HG02970 (cell line): Measurements from ENCODE around the gene MDFI.

Experiments
- ATAC-seq: cut with Tn5 transposase; IDR thresholded peaks from one replicate; pipeline ENCODE4 v1.9.1; 2021; ENCODE audit warnings: mild to moderate bottlenecking, moderate library complexity, moderate number of reproducible peaks; ENCODE audit not compliant: unreplicated experiment, low FRiP score

Gene MDFI

DNA sequence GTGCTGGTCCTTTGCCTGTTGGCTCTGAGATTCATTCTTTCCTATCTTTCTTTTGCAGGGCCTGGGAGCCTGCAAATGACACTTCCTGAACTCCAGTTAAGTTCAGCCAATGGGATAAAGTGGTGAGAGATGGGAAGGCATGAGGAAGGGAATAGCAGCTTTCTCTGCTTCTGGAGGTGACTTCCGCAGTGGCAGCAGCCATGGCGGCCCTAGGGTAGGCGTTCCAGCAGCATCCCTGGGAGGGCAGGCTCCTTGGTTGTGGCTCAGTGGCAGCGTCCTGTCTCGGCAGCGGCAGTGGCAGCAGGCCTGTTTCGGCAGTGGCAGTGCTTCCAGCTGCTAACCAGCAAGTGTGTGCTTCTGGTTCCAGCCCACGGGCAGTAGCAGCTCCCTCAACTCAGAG lies 7.3 kb upstream of the MDFI start:
- ATAC-seq, result no peak

DNA sequence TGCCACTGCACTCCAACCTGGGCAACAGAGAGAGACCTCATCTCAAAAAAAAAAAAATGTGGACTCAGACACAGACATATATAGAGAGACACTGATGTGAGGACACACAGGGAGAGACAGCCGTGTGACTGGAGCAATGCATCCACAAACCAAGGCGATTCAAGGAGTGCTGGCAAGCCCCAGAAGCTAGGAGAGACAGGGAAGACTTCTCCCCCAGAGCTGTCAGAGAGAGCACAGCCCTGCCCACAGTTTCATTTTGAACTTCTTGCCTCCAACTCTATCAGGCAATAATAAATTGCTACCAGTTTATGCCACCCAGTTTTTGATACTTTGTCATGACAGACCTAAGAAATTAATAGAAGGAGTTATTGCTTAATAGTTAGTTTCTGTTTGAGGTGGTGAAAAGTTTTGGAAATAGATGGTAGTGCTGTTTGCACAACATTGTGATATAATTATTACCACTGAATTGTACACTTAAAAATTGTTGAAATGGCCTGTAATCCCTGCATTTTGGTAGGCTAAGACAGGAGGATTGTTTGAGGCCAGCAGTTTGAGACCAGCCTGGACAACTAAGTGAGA lies 5.1 kb upstream of the MDFI start:
- ATAC-seq, result no peak

DNA sequence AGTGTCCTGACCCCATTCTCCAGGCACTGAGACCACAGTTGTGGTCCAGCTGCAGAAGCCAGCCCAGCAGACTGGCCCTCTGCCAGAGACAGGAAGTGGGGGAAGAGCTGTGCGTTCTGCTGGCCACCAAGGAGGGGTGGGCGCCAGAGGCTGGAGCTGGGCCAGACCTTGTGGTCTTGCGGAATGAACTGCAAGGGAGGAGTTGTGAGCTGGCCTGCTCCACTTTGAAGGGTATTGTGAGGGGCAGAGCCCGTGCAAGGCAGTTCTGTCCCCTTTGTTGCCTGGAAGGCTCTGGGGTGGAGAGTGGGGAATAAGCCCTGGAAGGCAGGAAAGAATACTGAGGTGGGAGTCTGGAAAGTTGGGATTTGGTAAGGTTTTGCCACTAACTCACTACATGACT lies 3.6 kb upstream of the MDFI start:
- ATAC-seq, result no peak

DNA sequence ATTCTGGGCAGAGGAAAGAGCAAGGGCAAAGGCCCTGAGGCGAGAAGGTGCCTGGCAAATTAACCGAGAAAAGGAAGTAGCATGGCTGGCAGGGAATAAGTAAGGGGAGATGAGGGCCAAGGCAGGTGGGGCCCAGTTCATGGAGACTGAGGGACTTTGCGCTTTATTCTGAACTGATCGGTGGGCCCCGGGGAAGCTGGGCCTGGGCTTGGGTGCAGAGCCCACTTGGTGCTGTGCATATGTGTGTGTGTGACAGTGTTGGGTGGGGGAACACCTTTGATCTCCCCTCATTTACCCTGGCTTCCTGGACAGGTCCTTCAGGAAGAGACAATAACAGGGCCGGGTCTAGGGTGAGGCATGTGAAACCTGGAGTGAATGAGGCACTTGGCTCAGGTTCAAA lies 2.9 kb upstream of the MDFI start:
- ATAC-seq, result no peak

DNA sequence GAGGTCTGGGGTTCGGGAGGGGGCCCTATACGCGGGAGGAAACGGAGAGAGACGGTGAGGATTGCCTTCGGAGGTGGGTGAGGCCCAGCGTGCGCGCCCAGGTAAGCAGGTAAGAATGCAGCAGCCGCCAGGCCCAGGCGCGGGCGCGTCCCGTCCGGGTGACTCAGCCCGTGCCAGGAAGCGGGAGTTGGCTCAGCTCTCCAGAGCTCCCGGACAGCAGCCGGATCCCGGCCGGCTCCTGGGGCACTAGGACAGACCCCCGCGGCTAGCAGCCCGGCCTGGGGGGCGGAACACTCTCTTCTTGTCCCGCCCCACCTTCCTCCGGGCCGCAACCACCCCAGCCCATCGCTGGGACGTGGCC lies 1.5 kb upstream of the MDFI start:
- ATAC-seq, result no peak

DNA sequence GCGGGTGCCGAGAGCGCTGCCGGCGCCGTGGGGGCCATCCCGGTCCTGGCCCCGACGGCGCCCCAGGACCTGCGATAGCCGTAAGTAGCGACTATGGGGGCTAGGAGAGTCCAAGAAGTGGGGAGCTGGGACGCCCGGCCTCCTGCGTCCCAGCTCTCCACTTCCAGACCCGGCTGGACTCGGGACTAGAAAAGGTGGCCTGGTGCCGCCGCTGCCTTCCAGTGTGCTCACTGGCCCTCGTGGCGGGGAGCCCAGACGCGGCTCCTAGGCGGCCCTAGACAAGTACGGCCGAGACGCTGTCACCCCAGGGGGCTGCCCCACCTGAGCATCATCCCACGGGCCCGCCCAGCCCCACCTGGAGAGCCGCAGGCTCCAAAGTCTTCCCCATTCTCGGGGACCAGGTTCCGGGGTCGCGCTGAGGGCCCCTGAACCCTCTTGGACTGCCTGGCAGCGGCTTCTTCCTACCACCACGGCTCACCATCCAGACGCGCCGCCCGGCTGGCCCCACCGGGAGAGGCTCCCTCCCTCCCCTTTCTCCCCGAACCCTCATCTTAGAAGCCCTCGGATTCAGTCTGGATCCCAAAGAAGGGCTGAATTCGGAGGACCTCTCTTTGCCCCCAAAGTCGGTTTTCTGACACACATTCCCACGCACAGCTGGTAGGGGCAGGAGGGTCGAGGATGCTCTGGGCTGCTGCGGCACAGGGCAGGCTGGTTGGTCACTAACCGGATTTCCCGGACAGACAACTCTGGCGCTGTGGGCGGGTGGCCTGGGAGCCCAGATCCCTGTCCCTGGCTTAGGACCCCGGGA lies 870 bp upstream of the MDFI start:
- ATAC-seq, result no peak

DNA sequence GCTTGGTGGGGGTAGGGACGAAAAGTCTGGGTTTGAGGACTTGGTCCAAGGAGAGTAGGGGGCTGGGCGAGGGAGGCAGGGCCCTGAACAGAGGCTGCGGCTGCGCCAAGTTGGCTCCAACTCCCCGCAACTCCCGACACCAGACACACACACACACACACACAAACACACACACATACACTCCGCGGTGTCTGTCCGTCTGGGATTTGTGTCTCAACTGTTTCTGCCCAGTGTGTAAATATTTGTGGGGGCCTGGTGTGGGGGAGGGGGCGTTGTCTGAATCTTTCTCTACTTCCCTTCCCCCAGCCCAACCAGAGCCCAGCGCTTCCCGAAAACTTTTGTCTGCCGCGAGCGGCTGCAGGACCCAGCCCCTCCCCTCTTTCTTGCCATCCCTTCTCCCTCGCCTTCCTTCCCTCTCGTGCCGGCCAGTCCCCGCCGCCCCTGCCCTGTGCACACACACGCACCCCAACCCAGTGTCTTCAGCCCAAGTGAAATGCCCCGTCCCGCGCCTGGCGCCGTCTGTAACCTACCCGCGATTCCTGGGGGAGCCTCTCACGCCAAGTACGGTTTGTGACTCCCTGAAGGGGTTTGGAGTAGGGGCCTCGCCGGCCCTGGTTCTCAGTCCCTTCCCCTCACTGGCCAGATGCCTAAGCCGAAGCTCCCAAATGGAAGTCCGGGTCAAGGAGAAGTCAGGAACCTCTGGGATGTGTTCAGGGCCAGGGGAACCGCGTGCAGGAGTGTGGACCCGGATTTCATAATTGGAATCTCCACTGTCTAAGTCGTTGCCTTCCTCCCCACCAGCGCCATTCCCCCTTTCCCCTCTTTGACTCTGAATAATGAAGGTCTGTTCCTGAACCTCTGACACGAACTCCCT lies 904 bp downstream of the MDFI start:
- ATAC-seq, result no peak

DNA sequence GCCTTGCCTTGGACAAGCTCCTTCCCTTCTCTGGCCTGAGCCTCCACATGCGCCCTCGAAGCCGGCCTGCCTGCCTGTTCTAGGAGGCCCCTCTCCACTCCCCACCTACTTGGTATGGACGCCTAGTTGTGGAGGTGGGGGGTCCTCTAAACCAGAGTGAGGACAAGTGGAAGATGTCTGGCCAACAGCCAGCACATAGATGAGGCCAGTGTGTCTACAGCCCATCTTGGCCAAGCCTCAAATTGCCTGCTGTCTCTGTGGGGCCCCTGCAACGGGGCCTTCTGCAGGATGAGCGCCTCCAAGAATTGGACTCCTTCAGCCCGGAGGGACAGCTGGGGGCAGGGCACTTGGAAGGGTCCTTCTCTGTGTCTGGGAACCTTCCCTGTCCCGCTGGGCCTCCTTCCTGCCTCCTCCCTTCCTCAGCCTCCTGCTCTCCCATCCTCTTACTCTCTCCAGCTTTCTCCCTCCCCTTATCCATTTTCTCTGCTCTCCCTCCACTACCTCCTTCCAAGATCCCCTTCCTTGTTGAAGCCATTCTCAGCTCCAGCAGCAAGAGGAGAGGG lies 1.6 kb downstream of the MDFI start:
- no peak for ATAC-seq

DNA sequence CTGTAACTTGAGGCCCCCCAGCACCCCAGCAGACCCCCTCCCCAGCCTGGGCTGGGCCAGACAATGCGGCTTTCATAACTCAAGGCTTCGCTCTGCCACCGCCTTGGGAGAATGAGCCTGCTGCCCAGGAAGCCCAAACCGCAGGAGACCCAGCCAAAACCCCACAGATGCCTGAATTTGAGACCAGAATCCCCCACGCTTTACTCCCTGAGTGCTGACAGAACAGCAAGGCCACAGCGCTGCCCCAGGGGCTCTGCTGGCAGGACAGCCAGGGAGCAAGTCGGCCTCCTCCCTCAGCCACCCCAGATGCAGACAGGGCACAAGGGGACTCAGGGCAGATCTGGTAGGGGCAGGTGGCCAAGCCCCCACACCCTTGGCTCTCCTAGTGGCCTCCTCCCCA lies 2.2 kb downstream of the MDFI start:
- no peak for ATAC-seq

DNA sequence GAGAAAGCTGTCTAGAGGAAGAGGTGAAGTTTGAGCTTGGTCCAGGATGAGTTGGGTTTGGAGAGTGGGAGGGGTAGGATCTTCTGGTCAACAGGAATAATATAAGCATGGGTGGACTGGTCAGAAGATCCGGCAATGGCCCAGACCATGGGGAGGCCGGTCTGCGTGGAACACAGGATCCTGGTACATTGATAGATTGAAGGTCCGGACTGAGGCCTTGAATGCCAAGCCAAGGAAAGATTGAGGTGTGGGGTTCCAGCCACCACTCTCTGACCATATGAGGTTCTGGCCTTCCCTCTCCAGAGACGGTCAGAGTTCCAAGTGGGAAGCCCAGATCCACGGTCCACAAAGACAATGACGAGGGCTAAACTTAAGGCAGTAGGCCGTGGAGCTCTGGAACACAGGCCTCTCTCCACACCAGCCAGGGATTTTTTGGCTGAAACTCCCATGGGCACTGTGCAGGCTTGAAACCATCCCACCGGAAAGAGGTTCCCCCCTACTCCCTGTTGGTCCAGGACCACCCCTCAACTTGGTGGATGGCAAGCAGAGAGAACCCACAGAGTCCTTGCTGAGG lies 3.2 kb downstream of the MDFI start:
- ATAC-seq, result no peak

DNA sequence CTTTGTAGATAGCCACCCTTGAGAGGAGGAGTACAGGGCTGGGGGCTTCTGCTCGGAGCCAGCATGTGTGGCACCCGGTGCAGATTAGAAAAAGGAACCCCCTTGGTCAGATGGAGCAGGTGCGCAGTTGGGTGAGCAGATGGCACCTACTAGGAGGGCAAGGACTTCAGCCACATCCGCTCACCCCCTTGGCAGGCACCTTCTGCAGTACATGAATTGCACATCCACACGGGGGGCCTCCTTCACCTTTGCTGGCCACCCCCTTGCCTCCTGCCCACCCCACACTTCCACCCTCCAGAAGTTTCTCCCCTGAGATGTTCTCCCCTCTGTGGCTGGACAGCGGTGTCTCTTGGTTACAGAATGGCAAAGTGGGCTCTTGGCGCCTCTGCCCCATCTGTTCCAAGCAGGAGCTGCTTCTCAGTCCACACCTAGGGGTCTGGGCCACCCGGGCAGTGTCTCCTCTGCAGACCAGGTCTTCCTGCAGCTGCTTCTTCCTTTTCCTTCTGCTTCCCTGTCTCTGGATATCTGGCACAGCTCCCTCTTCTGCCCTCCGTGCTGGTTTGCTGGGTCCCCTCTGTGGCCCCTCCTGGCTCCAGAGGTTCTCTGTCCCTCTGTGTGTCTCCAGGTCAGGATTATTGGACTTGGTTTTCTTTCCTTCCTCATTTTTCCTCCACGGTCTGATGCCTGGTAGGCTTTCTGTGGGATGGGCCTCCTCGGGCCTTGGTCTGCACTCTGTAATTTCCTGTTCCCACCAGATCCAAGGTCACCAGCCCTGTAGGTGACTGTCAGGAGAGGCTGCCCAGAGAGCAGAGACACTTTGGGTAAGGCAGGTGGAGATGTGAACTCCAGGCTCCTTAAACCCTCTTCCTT lies 4.1 kb downstream of the MDFI start:
- no peak for ATAC-seq

DNA sequence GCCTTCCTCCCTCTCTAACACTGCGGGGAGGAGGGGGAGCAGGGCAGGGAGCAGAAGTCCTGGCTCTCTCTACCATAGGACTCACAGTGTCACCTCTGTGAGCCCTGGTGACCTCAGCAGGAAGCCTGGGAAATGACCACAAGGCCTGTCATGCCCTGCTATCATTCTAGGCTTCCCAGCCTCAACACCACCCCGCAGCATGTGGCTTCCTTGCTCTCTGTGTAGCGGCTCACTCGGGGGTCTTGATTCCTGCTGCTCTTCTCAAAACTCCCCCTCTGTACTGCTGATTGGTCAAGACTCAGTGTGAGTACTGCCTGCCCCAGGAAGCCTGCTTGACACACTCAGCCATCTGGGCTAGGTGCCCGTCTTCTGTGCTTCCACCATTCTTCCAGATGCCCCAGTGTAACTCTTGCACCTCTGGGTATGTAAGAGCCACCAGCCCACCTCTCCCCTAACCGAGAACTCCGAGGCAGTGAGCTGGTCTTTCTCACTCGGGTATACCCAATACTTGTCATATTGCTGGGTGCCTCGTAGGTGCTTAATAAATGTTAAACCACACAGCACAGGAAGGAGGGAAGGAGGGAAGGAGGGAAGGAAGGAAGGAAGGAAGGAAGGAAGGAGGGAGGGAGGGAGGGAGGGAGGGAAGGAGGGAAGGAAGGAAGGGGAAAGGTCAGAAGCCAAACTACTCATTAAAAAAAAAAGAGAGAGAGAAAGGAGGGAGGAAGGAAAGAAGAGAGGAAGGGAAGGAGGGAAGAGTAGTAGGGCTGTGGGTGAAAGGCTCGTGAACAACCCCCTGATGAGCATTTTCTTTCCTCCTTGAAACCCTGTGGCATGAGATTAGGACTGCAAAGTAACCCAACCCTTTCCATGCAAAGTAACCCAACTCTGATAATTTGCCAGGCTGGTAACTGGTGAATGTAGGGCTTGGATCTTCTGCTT lies 5.0 kb downstream of the MDFI start:
- no peak for ATAC-seq

DNA sequence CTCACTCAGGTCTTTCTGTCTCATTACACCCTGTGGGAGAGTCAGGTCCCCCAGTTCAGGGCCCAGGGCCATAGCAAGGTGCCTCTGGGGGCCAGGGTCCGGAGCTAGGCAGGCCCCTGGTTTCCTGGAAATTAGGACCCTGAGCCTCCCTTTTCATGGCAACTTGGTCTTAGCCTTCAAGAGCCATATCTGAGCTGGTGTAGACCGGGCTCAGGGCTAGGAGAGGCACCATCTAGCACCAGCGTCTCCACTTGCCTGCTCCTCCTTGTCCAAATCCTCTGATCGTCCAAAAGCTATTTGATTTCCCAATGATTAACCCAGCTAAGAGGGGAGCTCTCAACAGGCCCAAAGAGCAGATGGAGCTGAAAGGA lies 5.6 kb downstream of the MDFI start:
- no peak for ATAC-seq

DNA sequence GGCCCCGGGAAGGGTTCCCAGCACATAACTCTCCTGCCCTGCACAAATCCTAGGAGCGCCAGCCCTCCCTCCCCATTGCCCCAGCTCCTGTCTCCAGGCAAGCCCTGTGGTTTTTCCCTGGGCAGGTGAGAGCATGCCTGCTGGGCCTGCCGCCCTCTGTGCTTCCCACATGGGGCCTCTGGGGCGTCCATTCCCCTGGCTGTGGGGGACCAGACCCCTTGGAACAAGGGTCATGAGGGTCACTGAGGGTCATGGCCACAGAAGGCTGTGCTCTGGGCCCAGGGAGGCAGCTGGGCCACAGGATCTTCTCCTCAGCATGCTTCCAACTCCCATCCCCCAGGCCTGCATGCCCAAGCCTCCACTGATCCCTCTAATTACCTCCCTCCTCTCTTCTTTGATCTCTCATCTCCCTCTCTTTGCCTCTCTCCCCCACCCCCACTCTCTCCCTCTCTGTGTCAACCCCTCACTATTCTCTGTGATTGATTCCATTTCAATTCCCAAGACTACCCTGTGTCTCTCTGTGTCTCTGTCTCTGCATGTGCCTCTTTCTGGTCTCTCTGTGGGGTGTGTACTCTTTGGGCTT lies 6.1 kb downstream of the MDFI start:
- ATAC-seq, result no peak

DNA sequence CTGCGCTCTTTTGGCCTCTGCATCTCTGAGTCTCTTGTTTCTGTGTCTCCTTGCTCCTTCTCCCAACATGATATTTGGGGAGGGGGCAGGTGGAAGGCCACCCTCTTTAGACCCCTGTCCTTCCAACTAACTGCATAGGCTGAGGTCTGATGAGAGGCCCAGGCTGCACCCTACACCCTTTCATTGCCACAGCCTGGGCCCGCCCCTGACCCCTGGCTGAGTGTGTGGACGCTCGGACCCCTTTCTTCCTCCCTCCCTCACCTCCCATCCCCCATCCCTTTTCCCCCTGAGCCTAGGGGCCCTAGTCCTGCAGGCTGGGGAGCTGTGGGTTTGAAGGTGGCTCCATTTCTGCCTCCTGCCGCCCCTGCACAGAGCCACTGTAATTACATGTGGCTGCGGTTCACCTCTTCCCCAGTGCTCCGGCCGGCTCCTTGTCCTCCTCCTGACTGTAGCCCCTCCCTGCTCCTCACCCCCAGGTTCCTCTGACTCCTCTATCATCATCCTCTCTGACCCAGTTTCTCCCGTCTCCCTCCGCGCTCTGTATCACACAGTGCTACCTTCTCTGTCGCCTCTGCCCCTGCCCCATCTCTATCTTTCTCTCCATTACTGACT lies 6.8 kb downstream of the MDFI start:
- no peak for ATAC-seq

DNA sequence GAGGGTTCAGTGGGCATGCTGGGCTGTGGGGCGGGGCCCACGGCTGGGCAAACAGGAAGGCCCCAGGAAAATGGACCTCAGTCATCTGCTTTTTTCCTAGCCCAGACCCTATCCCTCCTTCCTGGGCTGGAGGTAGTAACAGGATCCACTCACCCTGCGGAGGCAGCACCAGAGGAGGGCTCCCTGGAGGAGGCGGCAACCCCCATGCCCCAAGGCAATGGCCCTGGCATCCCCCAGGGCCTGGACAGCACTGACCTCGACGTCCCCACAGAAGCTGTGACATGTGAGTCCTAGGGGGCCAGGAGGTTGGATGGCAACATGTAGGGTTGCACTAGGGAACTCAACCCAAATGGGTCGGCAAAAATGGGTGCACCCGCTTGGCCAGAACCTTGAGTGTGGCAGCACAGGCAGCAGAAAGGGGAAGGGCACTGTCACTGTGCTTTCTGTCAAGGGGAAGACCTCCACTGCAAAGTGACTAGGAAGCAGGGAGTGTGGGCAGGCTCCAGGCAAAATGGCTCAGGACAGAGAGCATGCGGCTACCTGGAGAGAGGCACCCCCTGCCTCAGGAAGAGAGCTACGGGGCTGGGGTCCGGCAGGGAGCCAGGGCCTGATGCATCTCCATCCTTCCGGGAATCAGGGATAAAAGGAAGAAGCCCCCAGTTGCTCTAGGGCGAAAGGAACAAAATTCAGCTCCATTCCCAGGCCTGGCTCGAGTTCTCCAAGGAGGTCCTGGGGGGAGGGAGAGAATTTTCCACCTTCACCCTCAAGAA lies 7.9 kb downstream of the MDFI start:
- no peak for ATAC-seq

DNA sequence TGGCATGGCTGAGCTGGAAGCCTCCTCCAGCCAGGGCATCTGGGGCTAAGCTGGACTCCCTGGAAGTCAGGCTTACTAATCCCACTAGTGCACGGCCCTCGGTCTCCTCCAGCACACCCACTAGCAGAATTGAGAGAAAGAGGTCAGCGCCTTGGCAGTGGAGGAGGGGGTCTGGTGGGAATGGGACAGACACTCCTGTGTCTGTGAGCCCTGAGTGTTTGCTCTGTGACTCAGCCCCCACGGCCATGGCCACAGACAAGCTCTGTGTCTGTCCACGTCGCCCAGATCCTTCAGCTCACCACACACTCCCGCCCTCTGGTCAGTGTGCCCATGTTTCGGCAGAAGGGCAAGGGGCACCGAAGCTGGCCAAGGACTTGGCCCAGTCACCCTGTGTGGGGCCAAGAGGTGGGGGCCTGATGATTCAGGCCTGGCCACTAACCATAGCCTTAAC lies 8.8 kb downstream of the MDFI start:
- ATAC-seq, result no peak
